Measurements from ENCODE around the gene BCDIN3D. TPM values are rescaled to one million over a fixed set of nuclear protein-coding genes. Genes with fewer than 3 reads are reported as not detected.

BCDIN3D gene
- total and polyA plus RNA-seq, 9 of the 15 experiments (the other 6 are each of a cell fraction or from before 2014, with no cell fraction given): 3.7 to 6.9 (median 5.6) TPM

GRCh38 chr12:49809381-49809905 lies 33.5 kb downstream of the BCDIN3D start:
- Histone ChIP-seq H3K27ac (ENCODE audit: extremely low read depth, low read depth, low read length) (no peak overlapping the region), H3K4me1 (replicated peaks in 1 of 2; ENCODE audit: control insufficient read depth in 2 of 2, insufficient read depth in 2 of 2, low read length in 2 of 2) (peaks cover 0 to 3% of the 10 kb centered on the region in 2 experiments; a peak in 2 of 5 replicates), H2AFZ (ENCODE audit: low read depth, low read length) (no peak overlapping the region), H4K20me1 (replicated peaks; ENCODE audit: control insufficient read depth, insufficient read depth, low read length) (peaks cover 5% of the 10 kb centered on the region; the same call in 1 of the 2 replicates), H3K27me3 (ENCODE audit: control insufficient read depth in 2 of 2, insufficient read depth in 2 of 2, low read length in 2 of 2) (no peaks in the 10 kb centered on the region), H3K4me3 (no peak overlapping the region), H3K79me2 (ENCODE audit: control insufficient read depth, insufficient read depth, low read length) (no peaks in the 10 kb centered on the region), H3K36me3 (ENCODE audit: control insufficient read depth, insufficient read depth, low read length) (peaks cover 8% of the 10 kb centered on the region; the same call in 2 of the 3 replicates), H3K9ac (ENCODE audit: insufficient read depth in 1 of 2, low read depth in 2 of 2, low read length in 2 of 2) (no peak overlapping the region; a peak in 1 of 4 replicates), H3K4me2 (ENCODE audit: insufficient read depth, low read length) (no peak overlapping the region), H3K9me1 (ENCODE audit: control insufficient read depth, insufficient read depth, low read length) (no peaks in the 10 kb centered on the region), H3K9me3 (replicated peaks; ENCODE audit: control insufficient read depth, insufficient read depth, low read depth, low read length) (no peaks in the 10 kb centered on the region)
- no peak for FAIRE-seq
- 70% methylated on average over 1 of the region's 4 CpGs for WGBS (ENCODE audit: insufficient coverage, low coverage, missing lambda C conversion rate)
- intact Hi-C loops (cut with micrococcal nuclease) (no loop called here), in situ Hi-C loops (cut with MboI) (no loop called here)
- POLR2A ChIA-PET: interaction anchor here (0.5 to 1.5 kb wide), 5 partner anchors 10 to 77 kb away, joined by 3 to 4 read pairs (median 3); no protein-coding TSS in a partner anchor
- TF ChIP-seq POLR2AphosphoS2 (IDR thresholded peaks at IDR 0.05; ENCODE audit: low read length) (no peak), RAD51 (IDR thresholded peaks at IDR 0.05; ENCODE audit: borderline replicate concordance, low read depth) (no peak)
- no peak for DNase-seq (ENCODE audit: extremely low read depth in 1 of 4, low spot score in 3 of 4)
- ATAC-seq: no peak
- no TSS peak for BruUV-seq (replicated peaks)
- CTCF ChIA-PET (ENCODE audit: low intra/inter-chr PET ratio): no interaction called here

GRCh38 chr12:49808686-49809380 lies 34.1 kb downstream of the BCDIN3D start:
- no peak overlapping the region for H3K27ac ChIP-seq (ENCODE audit: extremely low read depth, low read depth, low read length)
- FAIRE-seq (no peak), ATAC-seq (no peak), DNase-seq (ENCODE audit: extremely low read depth in 1 of 4, low spot score in 3 of 4) (no peak)
- H3K4me3 ChIP-seq: no peak overlapping the region
- H3K9me1 ChIP-seq (ENCODE audit: control insufficient read depth, insufficient read depth, low read length): no peaks in the 10 kb centered on the region
- WGBS (ENCODE audit: insufficient coverage, low coverage, missing lambda C conversion rate): 69% methylated on average over 8 of the region's 14 CpGs
- H3K79me2 ChIP-seq (ENCODE audit: control insufficient read depth, insufficient read depth, low read length): no peaks in the 10 kb centered on the region
- BruUV-seq (replicated peaks): no TSS peak
- POLR2A ChIA-PET: interaction anchor here (0.5 to 1.5 kb wide), 5 partner anchors 9 to 77 kb away, joined by 3 to 4 read pairs (median 3); no protein-coding TSS in a partner anchor
- intact Hi-C loops (cut with micrococcal nuclease) (no loop called here), in situ Hi-C loops (cut with MboI) (no loop called here)
- CTCF ChIA-PET (ENCODE audit: low intra/inter-chr PET ratio): no interaction called here
- H3K9me3 ChIP-seq (replicated peaks; ENCODE audit: control insufficient read depth, insufficient read depth, low read depth, low read length): no peaks in the 10 kb centered on the region
- H4K20me1 ChIP-seq (replicated peaks; ENCODE audit: control insufficient read depth, insufficient read depth, low read length): peaks cover 5% of the 10 kb centered on the region; the same call in 1 of the 2 replicates
- peak overlapping the region in 1 of 2 experiments; percentile 31; a peak in 1 of 4 replicates for H3K9ac ChIP-seq (ENCODE audit: insufficient read depth in 1 of 2, low read depth in 2 of 2, low read length in 2 of 2)
- H3K4me1 ChIP-seq (replicated peaks in 1 of 2; ENCODE audit: control insufficient read depth in 2 of 2, insufficient read depth in 2 of 2, low read length in 2 of 2): peaks cover 0 to 3% of the 10 kb centered on the region in 2 experiments; a peak in 2 of 5 replicates
- no peak overlapping the region for H2AFZ ChIP-seq (ENCODE audit: low read depth, low read length)
- no peak overlapping the region for H3K4me2 ChIP-seq (ENCODE audit: insufficient read depth, low read length)
- H3K36me3 ChIP-seq (ENCODE audit: control insufficient read depth, insufficient read depth, low read length): peaks cover 10% of the 10 kb centered on the region; the same call in 2 of the 3 replicates
- no peaks in the 10 kb centered on the region for H3K27me3 ChIP-seq (ENCODE audit: control insufficient read depth in 2 of 2, insufficient read depth in 2 of 2, low read length in 2 of 2)
- TF ChIP-seq ZNF518B (CRISPR knock-in tag; IDR thresholded peaks at IDR 0.05) (no peak), TRIM28 (IDR thresholded peaks at IDR 0.05) (no peak), XRCC3 (IDR thresholded peaks at IDR 0.05) (no peak), SIX5 (IDR thresholded peaks at IDR 0.05; ENCODE audit: borderline replicate concordance in 1 of 2, insufficient read depth in 1 of 2, low read depth in 1 of 2, low read length in 2 of 2) (no peak)
